ENCODE data around the gene FASN. TPM values are rescaled to one million over a fixed set of nuclear protein-coding genes. Genes with fewer than 3 reads are reported as not detected.

FASN gene
- polyA plus RNA-seq, 1 donor, result 34.3 TPM

- DNase-seq, result no peak
These were observed 20.2 kb downstream of the FASN start for GRCh38 chr17:82077617-82078358.

GRCh38 chr17:82076785-82077591, 21.0 kb downstream of the FASN start:
- DNase-seq, result no peak

- DNase-seq, result no peak
These were observed 21.8 kb downstream of the FASN start for GRCh38 chr17:82076018-82076784.

GRCh38 chr17:82073446-82073845, 24.6 kb downstream of the FASN start:
- DNase-seq, result no peak

GRCh38 chr17:82072827-82073226, 25.2 kb downstream of the FASN start:
- no peak for DNase-seq

GRCh38 chr17:82070611-82071010, 27.4 kb downstream of the FASN start:
- no peak for DNase-seq

- peak; percentile 46 for DNase-seq
These were observed 32.3 kb downstream of the FASN start, which contains the start of gene DUS1L for GRCh38 chr17:82065638-82066303. TSS of gene DUS1L (minus strand) at chr17:82065804. CDS start at chr17:82065059, 745 bp downstream.

GRCh38 chr17:82065193-82065637, 32.8 kb downstream of the FASN start:
- no peak for DNase-seq

GRCh38 chr17:82064433-82065192, 33.4 kb downstream of the FASN start:
- DNase-seq, result no peak

GRCh38 chr17:82063424-82064415, 34.3 kb downstream of the FASN start:
- no peak for DNase-seq

- DNase-seq, result no peak
These were observed 35.1 kb downstream of the FASN start for GRCh38 chr17:82062984-82063368.

- DNase-seq, result no peak
These were observed 35.7 kb downstream of the FASN start for GRCh38 chr17:82062076-82062983.

- no peak for DNase-seq
These were observed 36.8 kb downstream of the FASN start for GRCh38 chr17:82061047-82061925.

GRCh38 chr17:82060614-82061013, 37.4 kb downstream of the FASN start:
- DNase-seq, result no peak

GRCh38 chr17:82060001-82060380, 38.0 kb downstream of the FASN start:
- DNase-seq, result no peak

GRCh38 chr17:82059272-82060000, 38.6 kb downstream of the FASN start:
- DNase-seq, result no peak

GRCh38 chr17:82058855-82059249, 39.2 kb downstream of the FASN start:
- no peak for DNase-seq
